IPS-NIHi11 (cell line): Measurements from ENCODE around the gene LIMCH1.
"Not testable (repeated sequence)": the region's sequence is repeated elsewhere in the genome, so short reads cannot be mapped to it uniquely, and the experiment has no call there.

Experiments
- DNase-seq: peaks from one replicate; pipeline ENCODE4 v3.0.0; 2012; ENCODE audit warnings: mixed read lengths, low spot score

LIMCH1 gene

DNA sequence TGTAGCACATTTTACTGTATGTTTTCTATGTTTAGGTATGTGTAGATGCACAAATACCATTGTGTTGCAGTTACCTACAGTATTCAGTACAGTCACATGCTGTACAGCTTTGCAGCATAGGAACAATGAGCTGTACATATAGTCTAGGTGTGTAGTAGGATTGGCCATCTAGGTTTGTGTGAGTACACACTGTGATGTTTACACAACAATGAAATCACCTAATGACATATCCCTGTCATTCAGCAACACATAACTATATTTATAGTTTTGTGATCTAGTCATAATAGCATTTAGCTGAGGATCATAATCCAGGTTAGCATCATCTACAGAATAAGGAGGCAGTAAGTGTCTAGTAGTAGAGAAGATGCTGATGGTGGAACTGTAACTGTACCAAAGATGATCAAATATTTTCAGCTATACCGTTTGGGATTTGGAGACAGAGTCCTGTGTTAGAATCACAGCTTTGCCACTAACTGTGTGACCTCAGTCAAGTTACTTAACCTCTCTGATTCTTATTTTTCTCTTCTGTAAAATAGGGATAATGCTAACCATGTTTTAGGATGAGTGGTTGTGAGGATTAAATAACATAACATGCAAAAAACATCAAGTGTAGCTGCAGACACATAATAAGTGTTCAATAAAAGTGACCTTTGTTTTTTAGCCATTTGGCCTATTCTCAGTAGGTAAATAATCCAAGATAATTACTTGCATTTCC, 73.3 kb downstream of the LIMCH1 start:
- no peak for DNase-seq

DNA sequence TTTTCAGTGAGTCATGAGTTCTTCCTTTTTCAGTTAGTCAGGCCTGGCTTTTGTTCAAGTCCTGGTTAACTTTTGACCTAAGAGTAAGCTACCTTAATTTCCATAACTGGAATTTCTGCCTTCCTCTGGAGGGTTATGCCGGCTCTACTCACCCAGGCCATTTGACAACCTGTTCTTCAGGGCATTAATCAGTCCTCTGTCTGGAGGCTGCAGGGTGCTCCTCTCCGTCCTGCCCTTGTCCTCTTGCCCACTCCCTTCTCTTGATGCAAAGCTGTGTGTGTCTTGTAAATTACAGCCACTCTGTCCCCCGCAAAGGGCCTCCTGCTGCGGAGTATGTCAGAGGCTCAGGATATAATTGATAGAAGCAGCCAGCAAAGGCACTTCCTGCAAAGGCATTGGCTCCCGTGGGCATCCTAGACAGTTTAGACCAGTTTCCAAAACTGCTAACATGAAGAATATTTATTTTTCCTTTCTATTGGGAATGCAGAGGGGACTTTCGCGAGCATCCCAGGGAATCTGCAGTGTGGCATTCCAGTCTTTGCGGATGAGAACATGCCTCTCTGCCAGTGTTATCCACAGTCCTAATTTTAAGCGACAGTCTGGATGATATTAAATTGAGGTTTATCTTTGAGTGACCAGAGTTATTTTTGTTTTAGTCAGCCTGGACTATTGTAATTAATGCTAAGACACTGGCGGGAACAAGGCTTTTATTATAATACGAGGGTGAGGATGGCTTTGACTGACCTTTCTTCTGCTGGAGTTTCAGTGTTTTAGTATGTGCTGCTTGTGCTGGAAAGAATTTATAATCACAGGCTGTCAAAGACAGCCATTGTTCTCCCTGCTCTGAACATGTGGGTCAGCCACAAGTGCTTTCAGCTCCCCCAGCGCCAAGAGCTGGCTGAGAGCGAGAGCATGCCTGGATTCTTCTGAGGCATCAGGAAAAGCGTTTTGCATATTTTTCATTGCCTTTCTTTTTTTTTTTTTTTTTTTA, 74.2 kb downstream of the LIMCH1 start:
- peak; percentile 35 for DNase-seq

DNA sequence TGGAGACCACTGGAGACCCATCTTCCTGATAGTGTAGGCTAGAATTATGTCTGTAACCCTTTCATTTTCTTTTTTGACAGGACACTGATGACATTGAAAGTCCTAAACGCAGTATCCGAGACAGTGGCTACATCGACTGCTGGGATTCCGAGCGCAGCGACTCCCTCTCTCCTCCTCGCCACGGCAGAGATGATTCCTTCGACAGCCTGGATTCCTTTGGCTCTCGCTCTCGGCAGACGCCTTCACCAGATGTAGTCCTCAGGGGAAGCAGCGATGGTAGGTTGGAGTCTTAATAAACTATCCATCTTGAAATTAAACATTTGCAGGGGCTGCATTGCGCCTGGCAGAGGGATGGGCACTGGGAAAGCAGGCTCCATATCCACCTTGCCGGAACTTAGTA, 75.4 kb downstream of the LIMCH1 start:
- peak; percentile 41 for DNase-seq

DNA sequence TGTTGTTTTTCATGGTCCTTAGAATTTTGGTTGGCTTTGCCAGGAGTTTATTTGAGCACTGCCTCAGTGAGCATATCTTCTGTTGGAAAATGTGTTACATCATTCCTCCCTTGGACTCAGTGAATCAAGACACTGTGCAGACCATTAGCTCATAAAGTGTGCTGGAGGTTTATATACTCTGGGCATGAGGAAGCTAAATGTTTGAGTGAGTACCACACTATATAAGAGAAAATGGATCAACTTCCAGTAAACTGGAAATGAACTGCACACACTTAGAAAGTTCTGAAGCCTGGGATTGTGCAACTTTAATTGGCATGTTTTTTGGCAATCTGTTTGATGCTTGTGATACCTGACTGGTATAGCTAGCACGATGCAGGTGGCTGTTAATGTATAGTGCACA, 75.9 kb downstream of the LIMCH1 start:
- no peak for DNase-seq

DNA sequence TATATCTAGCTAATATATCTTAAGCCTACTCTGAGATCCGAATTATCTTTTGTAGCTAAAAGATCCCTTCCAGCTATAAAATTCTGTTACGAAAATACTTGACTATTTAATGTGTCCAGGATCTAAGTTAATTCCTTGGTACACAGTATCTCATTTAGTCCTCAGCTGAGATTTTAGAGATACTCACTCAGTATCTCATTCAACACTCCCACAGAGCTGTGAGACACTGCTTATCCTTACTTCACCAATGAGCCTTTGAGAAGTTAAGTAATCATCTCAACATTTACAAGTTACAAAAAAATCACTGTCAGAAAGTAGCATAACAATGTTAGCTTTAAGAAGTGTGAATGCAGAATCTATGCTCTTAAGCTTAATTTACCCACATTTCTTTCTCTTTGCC, 76.6 kb downstream of the LIMCH1 start:
- DNase-seq: no peak

DNA sequence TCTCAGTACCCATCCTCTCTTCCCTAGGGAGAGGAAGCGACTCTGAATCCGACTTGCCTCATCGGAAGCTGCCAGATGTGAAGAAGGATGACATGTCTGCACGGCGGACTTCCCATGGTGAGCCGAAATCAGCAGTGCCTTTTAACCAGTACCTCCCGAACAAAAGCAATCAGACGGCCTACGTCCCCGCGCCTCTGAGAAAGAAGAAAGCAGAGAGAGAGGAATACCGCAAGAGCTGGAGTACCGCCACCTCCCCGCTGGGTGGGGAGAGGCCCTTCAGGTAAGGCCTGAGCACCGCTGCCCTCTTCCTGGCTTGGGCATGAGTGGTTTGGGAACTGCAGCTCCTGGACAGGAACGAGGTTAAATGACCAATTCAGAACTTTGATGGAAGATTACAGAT, 81.2 kb downstream of the LIMCH1 start:
- DNase-seq: peak; percentile 53

DNA sequence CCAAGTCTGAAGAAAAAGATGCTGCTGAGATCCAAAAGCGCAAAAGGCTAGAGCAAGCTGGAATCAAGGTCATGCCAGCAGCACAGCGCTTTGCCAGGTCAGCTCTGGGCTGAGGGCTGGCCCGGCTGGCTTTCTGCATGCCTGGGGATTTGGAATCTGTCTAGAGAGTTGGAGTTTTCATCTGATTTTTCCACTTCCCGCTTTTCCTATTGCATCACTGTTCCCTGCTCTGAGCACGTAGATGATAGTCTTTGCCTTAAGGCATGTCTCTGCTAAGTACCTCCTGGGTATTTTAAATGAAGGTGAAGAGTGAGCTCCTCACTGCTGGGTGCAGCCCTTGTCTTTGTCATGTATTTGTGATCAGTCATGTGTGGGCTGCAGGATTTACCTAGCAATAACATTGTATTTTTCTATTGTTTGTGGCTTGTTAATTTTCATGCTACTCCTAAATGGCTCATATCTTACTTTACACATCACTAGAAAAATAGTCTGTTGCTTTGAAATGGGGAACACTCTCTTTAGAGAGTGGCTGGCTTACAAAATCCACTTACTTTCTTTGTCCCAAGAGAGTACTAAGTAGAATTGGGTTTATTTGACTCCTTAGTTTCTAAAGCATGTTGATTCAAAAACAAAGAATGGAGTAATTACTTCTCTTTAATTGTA, 82.8 kb downstream of the LIMCH1 start:
- peak; percentile 59 for DNase-seq

DNA sequence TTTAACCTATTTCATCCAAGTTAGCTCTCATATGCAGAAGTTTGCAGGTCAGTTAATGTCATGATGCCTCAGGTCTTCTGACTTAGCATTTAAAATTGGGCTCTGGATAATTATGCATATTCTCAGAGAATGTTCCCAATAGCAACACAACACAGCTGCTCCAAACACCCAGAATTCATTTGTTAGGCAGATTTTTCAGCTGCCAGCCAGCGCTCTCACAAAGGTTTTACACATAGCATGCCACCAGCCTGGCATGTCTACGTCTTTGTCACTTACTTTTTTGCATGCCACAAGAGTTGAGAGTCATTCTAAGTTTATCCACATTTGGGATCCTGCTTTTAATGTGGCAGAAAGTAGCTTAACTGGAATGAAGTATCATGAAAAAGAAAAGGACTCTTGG, 84.8 kb downstream of the LIMCH1 start:
- DNase-seq: no peak

DNA sequence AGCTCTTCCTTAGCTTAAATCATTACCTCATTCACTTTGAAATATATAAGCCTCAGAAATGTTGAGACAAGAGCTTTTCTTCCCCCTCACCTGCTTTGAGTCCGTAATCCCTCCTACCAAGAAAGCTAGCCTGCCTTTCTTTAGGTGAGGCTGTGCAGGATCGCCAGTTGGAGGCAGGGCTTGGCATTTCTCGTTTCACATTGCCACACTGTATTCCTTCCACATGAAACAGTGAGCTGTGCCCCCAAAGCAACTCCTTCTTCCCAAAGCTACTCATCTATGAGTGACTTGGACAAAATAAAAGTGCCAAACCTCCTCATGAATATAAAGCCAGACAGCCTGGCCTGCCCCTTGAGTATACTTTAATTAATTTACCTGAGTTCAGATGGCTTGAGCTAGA, 86.8 kb downstream of the LIMCH1 start:
- DNase-seq: no peak

DNA sequence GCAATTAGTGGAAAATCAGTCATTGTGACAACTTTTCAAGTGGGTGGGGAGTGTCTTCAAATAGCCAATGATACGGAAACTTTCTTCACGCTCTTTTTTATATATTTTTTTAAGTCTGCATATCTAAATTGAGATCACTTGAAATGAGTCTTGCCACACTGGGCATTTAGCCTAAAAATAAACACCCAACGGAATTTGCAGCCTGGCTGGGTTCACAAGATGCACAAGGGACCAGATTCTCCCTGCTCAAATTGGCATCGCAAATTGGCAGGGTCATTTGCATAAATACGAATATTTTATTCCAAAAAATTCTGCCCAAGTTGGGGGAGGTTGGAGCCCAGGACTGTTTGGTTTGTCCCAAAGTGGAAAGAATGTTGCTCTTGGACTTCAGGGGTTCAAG, 87.6 kb downstream of the LIMCH1 start:
- DNase-seq: no peak

DNA sequence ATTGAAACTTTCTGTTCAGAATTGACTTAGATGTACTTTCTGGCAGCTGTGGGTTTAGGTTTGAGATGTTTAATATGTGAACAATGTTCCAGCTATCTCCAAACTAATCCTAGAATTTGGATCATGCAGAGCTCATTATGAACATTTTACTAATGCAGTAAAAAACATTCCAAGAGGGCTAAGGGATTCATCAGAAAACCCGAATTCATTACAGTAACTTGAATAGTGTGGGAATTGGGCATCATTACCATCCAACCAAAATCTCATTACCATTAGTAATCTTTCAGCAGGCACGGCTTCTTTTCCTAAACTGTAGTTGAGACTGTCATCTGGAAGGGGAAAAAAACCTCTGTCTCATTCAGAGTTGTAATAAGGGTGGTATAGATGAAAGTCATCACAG, 91.0 kb downstream of the LIMCH1 start:
- DNase-seq: no peak

DNA sequence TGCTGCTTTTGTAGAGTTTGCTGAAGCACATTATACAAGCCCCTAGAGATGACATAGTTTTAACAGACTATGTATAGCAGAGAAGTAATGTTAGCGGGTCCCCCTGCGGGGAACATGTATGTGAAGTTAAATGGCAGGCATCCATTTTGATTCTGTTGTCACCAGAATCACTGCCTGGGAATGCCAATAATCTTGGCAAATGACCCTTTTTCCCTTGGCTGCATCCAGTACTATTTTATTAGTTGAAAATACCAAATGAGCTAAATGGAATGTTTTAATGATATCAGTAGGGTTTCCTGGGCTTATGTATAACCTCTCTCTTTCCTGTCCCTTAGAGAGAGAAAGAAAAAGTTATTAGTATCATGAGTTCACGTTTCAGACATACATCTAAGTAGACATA, 93.6 kb downstream of the LIMCH1 start:
- DNase-seq: no peak

DNA sequence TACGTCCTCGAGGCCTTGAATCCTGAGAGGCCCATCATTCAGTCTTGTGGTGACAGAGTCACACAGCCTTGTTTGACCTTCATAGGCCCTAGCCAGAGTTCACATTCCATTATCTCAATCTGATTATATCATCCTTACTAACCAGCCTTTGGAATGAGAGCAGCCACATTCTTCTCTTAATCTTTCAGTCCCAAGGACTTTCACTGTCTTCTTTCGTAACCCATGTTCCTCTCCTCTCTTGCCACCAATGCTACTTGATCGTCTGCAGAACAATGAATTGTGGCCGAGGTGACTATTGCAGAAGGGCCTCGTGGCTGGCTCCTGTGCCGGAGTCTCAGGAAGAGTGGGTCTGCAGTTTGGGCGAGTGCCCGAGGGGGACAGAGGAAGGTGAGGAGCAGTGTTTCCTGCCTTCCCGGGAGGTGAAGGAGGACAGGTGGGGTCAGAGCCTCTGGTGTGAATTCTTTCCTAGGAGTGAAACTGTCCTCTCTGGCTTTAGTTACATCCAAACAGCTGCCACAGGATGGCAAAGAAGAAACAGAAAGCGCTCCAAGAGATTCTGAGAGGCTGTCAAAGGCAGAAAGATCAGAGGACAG, 94.6 kb downstream of the LIMCH1 start:
- no peak for DNase-seq

DNA sequence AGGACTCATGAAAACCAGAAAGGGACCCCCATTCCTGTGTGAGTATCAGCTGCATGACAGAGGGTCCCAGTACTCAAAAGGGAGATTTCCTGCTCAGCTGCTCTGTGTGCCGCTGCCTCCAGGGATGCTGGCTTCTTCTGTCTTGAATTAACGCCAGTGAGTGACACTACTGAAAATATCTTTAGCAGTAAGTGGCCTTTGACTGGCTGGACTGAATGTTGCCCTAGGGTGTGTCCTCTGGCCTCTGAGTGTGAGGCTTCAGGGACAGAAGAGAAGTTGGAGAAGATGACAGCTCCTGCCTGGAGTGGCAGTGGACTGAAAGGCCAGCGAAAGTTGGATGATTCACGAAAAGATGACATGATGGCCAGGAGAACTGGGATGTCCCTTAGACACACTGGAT, 95.4 kb downstream of the LIMCH1 start:
- no peak for DNase-seq

DNA sequence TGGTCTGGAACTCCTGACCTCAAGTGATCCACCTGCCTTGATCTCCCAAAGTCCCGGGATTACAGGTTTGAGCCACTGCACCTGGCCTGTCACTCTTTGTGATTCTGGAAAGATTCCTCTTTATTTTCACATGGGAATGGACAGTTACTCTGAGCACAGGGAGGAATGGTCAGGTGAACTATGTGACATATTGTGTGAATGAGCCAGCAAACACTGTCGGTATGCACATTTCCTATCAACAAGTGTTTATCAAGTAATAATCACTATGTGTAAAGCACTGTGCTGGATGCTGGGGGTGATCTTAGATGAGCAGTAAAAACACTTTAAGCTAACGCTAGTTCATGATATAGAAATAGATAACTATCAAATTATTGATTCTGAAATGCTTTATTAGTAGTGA, 97.5 kb downstream of the LIMCH1 start:
- DNase-seq: no peak

DNA sequence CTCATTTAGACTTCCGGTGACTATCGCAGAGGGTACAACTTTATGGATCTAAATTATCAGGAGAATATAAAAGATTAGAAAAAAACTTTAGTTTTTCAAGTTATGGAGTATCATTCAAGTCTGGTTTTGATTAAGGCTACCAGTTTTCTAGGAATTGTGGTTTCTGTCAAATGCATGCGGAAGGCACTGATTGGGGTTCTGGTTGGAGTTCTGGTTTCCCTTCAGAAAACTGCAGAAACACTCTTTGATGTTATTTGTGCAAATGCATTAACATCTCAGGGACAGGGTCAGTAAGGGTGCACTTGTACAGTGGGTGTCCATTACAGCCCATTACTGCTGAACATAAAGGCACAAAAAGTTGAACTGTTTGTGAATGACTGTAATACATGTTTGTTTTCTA, 100.2 kb downstream of the LIMCH1 start:
- no peak for DNase-seq

DNA sequence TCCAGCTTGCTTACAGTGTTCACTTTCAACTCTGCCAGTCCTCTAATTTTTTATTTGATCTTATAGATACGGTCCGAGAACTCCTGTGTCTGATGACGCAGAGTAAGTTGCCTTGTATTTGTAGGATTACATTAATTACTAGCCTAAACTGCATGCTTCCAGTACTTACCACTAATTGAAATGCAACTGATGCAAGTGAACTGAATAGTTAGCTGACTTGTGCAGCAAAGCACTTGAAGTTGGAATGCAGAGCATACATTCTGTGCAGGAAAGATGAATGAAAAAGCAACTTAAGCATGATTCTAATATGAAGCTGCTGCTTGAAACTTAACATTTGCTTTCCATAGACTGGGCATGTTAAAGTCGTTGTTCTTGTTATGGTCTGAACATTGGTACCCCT, 100.9 kb downstream of the LIMCH1 start:
- no peak for DNase-seq

DNA sequence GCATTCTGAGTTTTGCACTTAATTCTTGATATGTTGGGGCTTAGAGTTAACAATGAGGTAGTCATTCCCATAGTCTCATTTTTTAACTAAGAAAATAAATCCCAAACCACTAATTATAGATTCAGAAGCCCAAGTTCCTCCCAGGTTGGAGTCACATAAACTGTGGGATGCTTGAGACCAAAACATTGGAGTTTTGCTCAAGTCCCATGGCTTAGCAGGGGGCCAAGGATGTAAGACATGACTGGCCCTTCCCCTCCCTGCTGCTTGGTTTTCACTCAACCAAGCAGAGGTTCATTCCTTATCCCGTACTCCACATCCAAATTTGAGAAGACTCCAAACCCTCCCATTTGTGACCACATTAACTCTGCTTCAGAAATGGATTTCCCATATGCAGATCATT, 101.3 kb downstream of the LIMCH1 start:
- DNase-seq: no peak

DNA sequence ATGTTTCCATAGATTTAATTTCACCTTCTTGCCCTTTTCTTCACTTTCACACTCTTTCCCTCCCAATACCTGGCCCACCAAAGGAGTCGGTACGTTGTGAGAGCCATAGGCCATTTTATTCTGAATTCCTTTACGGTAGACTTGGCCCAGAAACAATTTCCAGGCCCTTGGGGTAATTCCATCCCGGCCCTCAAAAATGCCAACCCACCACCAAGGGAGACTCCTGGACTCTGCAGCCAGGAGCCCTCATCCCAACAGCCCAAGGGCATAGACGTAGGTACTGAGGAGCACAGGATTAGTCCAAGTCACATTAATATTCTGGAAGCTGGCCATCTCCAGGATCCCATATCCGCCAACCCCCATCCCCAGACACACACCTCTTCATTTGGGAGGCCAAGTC, 102.9 kb downstream of the LIMCH1 start:
- DNase-seq: no peak

DNA sequence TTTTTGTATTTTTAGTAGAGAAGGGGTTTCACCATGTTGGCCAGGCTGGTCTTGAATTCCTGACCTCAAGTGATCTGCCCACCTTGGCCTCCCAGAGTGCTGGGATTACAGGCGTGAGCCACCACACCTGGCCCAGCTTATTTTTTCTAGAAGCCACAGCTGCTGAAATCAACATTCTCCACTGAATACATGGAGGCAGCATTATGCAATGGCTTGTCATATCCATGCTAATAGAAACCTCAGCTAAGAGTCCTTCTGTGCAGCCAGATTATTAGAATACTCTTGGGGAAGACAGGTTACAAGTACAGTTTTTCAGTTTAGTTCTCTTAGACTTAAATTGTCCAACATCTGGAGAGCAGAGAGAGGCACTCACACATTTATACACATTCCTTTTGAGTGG, 104.8 kb downstream of the LIMCH1 start:
- DNase-seq: not testable (repeated sequence)

DNA sequence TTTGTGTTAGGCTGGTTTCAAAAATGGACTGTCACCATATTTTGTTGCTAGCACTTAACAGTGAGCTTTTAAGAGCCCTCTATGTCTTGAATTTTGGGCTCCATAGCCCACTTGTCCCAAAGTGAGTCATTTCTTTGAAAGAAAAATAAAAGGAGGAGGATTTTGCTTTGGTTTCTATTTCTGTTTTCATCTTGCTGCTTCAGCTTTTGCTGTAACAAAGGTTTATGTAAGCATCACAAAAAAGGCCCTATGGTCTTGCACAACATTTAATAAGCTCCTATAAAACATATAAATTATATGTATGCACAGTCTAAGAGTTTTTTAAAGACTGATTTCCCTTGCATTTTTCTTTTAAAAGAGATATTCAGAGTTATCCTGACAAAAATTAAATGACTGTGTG, 105.4 kb downstream of the LIMCH1 start:
- no peak for DNase-seq

DNA sequence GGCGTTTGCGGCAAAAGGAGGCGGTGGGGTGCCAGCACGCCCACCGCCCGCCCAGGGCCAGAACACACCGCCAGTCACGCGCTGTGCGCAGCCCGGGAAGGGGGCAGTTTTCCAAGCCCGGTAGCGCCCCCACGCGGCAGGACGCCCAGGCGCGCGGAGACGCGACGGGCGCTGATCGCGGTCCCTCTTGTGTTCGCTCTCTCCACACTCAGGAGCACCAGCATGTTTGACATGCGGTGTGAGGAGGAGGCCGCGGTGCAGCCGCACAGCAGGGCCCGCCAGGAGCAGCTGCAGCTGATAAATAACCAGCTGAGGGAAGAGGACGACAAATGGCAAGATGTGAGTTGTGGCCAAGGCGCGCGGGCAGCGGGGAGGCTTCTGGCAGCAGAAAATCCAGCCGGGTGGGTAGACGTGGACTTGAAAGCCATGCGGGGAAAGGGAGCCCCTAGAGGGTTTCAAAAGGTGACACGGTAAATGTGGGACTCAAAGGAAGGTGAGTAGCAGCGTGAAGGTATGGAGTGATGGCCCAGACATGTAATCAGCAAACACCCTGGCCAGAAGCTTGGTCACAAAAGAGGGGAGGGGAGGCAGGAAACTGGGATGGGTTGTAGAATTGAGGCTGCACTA, 106.4 kb downstream of the LIMCH1 start:
- DNase-seq: peak; percentile 87
